SU-DHL-6 (cell line): Measurements from ENCODE around the gene GPS2.

Source experiments
- CTCF ChIP-seq: fragments of 200-600 bp; sonication (generic); IDR thresholded peaks from one replicate; pipeline ENCODE4 v1.5.1; 2017; ENCODE audit warnings: antibody characterized with exemption, mild to moderate bottlenecking, low read length, moderate library complexity; ENCODE audit not compliant: insufficient read depth, poor library complexity, severe bottlenecking
- EZH2phosphoT487 ChIP-seq: fragments of 200-600 bp; sonication (generic), shearing (Covaris generic); conservative IDR thresholded peaks from 2 replicates; pipeline ENCODE4 v1.6.1; 2018; ENCODE audit warnings: mild to moderate bottlenecking, antibody characterized with exemption, low read length, moderate library complexity, mixed read lengths

GRCh38 chr17:7311110-7311705 is 4.0 kb downstream of the GPS2 start:
- no peak for TF ChIP-seq CTCF
- TF ChIP-seq EZH2phosphoT487: no peak
